Superior temporal gyrus (tissue), 1 donor: ENCODE measurements around the gene PECR.
"Not testable (repeated sequence)": the region's sequence is repeated elsewhere in the genome, so short reads cannot be mapped to it uniquely, and the experiment has no call there.

ENCODE experiments used
- DNase-seq: peaks from one replicate; pipeline ENCODE4 v3.0.0-alpha.2; 2016; ENCODE audit errors: extremely low spot score

Gene PECR

DNA sequence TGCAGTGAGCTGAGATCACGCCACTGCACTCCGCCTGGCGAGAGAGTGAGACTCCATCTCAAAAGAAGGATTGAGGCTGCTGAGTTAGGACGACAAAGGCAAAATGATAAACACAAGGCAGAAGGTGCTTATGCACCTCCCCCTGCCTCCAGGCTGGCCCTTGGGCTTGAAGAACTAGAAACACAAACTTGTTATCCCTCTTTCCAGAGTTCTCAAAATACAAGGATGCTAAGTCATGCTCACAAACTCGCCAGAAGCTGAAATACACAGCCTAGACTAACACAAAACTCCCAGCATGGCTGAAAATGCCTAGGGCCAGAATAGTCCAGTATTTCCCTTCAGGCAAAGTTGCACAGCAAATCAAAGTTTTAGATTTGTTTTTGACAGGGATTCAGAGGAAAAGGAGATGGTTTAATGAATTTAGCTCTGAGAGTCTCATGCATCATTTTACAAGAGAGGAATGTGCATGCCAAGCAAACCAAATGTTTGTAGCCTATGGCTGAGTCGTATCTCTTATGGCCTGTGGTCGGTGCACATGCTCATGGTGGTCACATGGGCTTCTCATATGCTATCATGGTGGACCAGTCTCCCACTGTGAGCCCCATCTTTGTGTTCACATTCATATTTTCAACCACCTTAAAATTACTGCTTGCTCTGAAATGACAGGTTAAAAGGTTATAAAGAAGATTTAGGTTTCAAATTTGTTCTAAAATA lies 52.0 kb downstream of the PECR start:
- no peak for DNase-seq

DNA sequence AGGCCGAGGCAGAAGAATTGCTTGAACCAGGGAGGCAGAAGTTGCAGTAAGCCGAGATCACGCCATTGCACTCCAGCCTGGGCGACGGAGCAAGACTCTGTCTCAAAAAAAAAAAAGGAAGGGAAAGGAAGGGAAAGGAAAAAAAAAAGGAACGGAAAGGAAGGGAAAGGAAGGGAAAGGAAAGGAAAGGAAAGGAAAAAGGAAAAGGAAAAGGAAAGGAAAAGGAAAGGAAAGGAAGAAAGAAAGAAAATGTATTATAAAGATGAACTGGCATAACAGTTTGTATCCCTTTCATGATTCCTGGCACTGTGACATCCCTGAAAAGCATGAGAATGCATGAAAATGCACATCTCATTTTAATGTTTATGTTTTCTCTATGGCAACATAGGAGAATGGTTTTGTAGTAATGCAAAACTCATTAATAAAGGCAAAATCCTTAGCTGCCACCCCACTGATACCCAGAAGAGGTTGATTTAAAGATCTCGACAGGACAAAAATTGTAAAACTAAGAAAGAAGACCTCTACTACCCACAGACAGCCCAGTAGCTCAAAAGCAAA lies 56.8 kb downstream of the PECR start:
- DNase-seq: no peak

DNA sequence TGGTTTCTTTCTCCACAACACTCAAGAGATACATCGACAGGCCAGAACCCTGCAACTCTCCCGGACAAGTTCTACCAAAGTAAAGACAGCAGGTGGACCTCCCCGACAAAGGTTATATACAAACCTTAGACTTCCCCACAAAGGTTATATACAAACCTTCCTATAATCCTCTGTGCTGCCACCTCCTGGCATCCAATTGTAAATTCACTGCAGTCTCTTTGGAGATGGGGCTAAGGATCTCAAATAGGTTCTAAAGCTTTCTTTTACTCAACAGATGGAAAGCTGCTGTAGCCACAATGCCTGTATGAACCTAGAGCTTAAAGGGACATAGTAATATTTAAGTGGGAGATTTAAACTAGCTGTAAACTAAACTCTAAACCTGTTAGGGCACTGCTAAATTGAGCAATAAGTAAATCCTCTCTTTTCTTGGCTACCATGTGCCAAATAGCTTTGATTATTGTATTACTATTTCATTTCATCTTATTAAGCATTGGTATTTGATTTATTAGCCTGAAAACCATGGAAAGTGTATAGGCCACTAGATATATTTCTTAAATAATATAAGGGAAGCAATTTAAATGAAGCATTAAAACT lies 58.5 kb downstream of the PECR start:
- DNase-seq: peak; percentile 65

DNA sequence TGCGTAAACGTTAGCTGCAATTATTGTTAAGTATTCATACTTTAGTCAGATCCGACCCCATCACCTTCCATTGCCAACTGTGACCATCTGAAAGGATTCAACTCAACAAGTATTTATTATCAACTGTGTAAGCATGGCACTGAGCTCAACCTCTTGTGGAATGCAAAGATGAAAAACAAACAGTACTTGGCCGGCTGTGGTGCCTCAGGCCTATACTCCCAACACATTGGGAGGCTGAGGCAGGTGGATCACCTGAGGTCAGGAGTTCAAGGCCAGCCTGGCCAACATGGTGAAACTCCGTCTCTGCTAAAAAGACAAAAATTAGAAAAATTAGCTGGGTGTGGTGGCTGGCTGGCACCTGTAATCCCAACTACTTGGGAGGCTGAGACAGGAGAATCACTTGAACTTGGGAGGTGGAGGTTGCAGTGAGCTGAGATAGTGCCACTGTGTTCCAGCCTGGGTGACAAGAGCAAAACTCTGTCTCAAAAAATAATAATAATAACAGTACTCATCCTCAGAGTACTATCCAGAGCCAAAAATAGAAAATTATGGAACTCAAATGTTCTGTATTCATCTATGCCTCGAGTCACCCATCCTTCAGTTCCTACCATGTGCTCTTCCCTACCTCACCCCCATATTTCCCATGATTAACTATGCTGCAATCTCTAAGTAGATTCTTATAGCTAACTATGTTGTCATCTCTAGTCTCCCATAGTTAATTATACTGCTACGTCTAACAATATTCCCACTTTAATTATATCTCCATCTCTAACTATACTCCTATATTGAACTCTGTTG lies 59.6 kb downstream of the PECR start:
- DNase-seq: no peak

DNA sequence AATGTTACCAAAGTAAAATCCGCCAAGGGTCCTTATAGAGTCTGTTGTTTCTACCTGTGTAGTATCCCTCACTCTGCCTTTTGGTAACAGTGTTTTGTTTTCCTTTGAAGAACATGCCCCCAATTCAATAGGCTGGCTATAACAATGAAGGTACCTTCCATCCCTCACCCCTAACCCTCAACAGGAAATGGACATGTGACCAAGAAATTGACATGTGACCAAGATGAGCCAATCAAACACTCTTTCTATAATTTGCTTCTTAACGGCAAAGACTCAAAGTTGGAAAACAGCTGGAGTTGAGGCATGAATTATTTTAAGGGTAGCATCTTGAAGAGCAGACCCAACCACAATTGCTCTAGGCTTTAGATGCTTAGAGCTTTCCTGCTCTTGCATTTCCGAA lies 62.9 kb downstream of the PECR start:
- DNase-seq: no peak

DNA sequence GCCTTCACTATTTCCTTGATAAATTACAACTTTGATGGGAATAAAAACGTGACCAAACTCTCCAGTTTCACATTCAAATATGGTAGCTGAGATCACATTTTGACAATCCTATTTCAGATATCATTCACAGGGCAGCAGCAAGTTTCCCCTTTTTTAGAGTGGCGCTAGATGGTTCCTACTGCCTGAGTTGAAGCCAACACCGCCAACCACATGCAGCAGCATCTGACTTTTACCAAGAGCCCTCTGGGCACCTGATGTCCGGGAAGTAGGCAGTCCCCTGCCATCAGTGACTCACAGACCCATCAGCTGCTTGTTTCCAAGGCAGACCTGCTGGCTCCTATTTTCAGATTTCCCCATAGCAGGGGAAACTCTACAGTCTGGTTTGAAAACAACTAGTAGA lies 64.2 kb downstream of the PECR start:
- DNase-seq: no peak

DNA sequence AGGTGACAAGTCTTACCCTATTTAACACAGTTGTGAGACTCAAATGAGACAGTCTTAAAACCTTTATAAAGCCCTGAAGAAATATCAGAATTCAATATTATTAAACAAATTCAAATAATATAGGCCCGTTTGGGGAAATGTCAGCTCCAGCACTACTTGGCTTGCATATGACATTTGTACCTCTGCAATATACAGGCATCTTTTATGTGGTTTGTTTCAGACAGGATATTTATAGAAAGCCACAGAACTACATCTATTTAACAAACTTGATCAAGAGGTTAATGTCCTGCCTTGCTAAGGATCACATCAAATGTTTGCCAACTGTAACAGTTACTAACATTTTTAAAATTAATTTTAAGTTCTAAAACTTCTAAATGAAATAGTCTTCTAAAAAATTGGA lies 65.0 kb downstream of the PECR start:
- DNase-seq: no peak

DNA sequence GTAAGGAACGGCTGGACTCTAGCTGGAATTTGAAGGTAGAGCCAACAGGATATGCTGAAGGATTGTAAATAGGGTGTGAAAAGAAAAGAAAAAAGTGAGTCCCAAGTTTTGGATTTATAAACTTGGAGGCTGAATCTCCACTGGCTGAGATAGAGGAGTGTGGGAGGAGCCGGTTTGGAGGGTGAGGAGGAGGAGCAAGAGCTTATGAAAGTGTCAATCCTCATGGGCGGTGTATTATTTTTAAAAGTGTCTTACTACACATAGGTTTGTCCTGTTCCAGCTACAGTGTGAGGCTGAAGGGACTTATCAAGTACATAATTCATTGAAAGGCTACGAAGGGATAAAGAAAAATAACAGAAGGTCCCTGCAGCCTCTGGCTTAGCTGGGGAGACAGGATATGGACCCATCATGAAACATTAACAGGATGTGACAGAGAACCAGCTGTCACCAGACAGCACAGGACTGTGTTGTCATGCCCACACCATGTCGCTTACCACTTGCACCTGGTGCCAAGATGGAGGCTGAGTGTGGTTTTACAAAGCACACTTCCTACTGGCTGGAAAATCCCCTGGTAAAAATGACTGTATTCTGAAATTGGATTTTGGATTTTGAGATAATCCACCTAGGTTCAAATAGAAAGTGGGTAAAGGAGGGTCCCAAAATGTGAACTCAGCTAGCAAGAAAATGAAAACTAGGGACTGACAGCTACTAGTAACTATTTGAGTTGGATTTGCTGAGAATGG lies 65.7 kb downstream of the PECR start:
- no peak for DNase-seq

DNA sequence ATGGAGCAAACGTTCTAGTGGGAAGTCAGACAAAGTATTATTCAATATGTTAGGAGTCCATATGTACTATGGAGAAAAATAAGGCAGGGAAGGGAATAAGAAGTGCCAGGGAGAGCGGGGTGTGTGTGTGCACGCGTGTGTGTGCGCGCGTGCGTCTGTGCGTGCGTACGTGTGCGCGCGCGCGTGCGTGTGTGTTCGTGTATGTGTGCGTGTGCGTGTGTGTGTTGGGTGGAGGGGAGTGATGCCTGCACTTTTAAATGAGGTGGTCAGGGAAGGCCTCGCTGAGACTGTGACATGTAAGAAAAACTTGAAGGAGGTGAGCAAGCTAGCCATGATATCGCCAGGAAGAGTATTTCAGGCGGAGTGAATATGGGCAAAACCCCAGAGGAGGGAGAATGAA lies 66.6 kb downstream of the PECR start:
- no peak for DNase-seq

DNA sequence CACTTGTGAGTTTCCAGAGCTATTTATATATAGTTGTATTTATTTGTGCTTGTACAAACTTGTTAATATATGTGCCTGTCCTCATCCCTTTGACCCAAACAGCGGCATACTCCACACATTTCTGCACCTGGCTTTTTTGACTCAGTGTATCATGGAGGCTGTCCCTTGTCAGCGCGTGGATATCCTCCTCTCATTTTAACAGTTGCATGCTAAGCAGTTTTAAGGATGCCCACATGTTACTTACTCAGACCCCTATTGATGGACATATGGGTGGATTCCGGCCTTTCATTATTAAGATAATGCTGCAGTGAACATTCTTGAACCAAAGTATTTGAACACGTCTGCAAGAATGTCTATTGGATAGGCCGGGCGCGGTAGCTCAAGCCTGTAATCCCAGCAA lies 67.6 kb downstream of the PECR start:
- DNase-seq: no peak

DNA sequence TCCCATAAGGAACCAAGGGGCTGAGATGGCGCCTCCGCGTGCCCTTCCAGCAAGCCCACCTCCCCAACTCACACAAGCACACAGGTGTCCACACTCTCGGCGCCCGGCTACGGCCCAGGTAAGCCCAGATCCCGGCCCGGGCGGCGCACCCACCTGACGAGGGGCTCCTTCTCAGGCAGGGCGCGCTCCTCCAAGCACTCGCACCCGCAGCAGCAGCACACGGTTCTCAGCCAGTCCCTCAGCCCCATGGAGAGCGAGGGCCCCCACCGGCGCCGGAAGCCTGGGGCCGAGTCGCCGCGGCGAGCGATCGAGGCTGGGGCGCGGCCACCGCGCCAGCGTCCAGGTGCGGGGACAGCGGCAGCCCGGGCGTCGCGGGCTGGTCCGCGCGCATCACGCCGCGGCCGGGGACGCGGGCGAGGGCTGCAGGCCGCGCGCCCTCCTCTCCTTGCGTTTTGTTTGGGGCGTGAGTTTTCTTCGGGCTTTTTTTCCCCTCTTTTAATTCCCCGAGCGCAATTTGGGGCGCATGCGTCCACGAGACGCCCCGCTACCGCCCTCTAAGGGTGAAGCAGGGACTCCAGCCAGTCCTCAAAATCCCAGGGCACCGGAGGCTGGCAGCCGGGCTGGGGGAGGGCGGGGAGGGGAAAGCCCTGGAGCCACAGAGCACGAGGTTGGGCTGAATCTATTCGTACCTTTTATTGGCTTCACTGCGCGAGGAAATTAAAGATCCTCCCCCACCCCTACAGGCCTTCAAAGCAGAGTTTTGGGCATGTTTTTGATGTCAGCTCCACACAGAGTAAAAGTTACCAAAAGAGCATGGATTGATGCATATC lies 68.3 kb downstream of the PECR start, which contains the start of gene MREG:
Gene MREG, minus strand, starts transcription at position 472 of the 830 bp plus-strand sequence. Its CDS starts 224 bp downstream, at position 248.
- DNase-seq: peak; percentile 80

DNA sequence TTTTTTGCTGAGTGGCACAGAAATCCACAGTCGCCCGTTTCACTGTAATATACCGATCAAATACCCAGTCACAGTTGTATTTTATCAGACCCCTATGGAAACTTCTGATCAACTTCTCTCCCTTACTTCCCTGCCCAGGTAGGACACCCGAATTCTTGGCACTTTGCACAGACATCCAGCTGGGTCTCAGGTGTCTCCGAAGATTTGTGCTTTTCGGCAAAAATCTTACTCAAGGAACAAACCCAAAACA lies 68.9 kb downstream of the PECR start:
- DNase-seq: no peak

DNA sequence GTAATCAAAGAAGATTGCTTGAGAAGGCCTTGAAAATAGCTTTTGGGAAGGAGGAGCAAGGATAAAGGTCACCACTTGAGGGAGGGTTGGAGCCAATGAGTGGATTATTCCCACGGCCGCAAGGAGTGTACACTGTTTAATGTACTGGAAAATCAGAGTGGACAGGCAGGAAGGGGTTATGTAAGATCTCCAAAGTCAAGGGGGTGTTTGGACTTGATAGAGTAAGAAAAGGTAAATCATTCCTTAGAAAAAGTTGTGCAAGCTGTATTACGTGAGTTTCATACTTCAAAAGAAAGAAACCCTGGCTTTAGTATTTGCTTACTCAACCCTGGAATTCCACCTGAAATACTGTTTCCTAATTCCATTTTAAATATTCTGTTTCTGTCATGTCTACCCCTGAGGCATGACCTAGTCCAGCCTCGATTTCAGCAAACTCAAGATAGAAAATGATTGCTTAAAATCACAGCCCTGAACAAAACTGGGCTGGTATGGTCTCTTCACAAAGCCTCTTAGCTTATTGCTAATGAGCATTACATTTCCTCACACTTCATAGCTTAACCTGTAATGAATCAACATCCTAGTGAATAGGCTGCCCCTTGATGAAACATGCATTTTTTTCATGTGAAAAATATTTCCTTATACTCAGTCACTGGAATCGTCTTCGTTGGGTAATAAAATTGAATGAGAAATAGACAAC lies 69.3 kb downstream of the PECR start:
- DNase-seq: peak; percentile 45

DNA sequence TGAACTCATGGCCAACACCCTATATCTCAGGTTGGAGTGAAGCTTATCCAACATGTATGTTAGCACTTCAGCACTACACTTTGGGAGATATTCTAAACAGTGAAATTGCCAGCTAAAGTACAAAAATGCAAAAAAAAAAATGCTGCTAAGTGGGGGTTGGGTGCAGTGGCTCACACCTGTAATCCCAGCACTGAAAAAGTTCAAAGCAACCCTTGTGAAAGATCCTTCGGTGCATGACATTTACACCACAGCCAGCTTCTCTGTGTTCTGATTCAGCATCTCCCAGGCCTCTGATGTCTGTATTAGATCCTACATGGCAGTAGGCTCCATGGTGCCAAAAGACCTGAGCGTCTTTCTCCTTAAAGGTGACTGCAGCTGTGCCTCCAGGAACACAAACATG lies 72.4 kb downstream of the PECR start:
- DNase-seq: not testable (repeated sequence)

DNA sequence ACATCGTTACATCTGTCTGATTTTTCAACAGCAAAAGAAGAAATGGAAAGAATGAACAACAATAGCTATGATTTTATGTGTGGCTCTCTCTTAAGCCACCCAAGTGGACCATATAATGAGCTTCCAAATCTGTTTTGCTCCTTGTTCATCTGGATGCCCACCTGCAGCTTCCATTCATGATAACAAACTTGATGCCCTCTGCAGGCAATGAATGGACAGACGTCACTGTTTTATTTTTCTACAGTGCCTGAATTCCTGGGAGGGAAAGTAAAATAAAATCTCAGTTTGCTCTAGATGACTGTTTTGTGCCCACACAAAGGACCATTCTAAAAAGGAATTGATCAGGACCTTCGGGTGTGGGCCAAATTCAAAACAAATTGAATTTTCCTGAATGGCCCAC lies 73.2 kb downstream of the PECR start:
- no peak for DNase-seq

DNA sequence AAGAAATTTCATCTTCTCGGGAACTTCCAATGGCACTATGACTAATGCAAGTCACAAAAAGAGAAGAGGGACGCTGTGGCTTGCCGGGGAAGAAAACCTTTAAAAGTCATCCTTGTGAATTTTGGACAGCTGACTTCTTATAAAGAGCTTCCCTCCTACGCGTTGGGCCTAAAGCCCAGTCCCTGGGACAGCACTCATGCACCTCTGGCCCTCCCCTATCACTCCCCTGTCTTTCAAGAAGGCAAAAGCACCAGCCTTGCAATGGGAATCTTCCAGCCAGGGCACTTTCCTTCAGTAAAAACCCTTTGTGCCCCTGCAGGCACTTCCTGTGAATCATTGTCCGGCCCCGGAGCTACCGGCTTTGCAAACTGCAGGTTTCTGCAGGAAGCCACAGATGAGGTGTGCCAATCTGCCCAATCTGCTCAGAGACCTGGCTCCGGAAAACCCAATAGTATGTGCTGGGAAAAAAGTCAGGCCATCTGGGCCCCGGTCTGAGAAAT lies 75.4 kb downstream of the PECR start:
- DNase-seq: peak; percentile 46

DNA sequence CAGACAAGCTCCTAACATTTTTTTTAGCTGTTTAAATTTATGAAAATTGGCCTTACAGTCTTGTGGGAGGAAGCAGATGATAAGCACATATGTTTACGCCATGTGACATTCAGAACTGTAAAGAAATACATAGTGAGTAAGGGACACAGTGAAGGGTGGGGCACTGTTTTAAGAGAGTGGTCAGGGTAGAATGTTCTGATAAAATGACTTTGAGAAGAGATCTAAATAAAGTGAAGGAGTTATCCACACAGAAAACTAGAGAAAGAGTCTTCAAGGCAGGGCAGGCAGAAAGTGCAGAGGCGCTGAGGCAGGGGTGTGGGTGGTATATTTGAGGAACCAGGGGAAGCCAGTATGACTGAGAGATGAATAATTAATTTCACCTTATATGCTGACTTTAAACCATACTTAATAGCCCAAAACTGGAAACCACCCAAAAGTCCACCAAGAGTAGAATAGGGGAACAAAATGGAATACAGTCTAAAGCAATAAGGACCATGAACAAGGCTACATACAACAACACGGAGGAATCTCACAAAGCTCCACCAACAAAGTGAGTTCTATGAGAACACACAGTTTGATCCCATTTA lies 76.8 kb downstream of the PECR start:
- DNase-seq: no peak

DNA sequence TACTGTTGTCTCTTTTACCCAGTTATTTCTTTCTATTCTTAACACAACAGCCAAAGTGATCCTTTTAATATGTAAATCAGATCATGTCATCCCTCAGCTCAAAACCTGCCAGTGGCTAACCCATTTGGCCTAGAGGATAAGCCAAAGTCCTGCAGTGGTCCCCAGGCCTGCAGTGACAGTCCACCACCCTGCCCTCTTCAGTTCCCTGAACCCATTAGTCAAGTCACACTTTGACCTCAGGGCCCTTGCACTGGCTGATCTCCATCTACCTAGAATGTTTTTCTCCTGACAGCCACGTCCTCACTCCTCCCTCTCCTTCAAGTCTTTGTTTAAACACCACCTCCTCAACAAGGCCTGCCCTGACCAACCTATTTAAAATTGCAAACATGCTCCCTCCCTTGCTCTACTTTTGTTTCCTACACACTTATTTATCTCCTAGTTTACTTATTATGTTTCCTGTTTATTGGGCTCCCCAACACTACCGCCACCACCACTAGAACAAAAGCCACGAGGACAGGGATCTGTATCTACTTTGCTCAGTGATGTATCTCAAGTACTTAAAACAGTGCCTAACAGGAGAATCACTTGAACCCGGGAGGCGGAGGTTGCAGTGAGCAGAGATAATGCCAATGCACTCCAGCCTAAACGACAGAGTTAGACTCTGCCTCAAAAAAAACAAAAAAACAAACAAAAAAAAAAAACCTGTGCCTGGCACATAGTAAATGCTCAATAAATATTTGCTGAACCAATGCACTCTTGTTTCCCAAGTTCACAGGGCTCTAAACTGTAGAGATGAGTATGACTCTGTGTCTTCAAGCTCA lies 77.5 kb downstream of the PECR start:
- DNase-seq: no peak

DNA sequence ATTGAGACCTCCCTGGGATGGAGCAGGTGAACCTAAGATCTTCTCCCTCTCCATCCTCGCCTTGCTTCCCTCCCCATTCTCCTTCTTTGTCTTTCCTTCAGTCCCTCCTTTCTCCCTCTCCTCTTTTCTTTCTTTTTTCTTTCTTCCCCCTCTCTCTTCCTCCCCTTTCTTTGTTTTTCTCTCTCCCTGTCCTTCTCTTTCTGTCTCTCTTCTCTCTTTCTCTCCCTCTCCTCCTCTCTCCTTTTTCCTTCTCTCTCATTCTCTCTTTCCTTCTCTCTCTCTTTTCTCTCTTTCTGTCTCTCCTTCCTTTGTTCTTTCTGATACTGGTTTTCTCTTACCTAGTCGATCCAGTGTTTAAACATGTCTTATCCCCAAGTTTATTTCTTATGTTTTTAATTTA lies 78.9 kb downstream of the PECR start:
- no peak for DNase-seq
